Erythroblast (primary cell): ENCODE data around the gene SMDT1.
A peak's percentile ranks its signal among the peaks of the same experiment; 100 is the strongest.

ENCODE experiments used
- DNase-seq, 2 experiments: peaks; one replicate each; lab custom pipeline; 2025; lab: John Stamatoyannopoulos, UW
- GATA1 ChIP-seq: IDR thresholded peaks from 2 replicates; pipeline ENCODE4 v1.6.1; 2011; ENCODE audit warnings: low read depth, mild to moderate bottlenecking, control low read depth, low read length, moderate library complexity
- POLR2A ChIP-seq: IDR thresholded peaks from 2 replicates; pipeline ENCODE4 v1.6.1; 2011; ENCODE audit warnings: mild to moderate bottlenecking, low read length

SMDT1 gene, protein sequence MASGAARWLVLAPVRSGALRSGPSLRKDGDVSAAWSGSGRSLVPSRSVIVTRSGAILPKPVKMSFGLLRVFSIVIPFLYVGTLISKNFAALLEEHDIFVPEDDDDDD

DNA sequence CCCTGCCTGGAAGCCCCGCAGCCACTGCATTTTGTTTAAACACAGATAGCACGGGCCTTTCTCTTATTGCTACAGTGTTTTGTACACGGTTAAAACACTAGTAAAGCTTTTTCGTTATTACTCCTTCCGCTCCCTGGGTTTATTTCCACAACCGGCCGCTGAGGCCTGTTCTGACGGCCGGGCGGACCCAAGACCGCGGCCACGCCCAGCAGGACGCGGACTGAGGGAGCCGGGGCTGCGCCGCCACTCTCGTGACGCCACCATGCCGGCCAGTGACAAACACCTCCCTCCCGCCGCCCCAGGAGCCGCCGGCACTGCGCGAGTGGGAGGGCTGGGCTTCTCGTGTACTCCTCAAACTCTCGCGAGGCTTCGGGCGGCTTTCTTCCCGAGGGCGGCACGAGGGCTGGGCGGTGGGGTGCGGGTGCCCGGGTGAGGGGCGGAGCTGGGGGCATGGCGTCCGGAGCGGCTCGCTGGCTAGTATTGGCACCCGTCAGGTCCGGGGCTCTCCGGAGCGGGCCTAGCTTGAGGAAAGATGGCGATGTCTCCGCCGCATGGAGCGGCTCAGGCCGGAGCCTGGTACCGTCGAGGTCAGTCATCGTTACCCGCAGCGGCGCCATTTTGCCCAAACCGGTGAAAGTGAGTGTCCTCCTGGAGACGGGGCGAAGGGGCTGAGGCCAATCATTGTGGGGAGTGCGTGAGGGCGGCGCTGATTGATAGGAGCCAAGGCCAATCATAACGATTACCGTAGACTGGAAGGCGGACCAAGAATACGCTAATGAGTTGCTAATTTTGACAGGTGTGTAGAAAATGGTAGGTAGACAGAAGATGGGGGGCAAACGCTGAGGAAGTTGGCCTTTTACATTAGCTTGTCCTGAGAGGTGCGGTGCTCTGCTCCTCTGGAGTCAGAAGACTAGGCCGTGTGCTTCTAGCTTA, at the start of gene SMDT1:
SMDT1 (plus strand) TSS at position 382 of the 933 bp plus-strand sequence; CDS start at position 451, 69 bp downstream.
- no peak for TF ChIP-seq GATA1
- peak; percentile 93 for TF ChIP-seq POLR2A
- DNase-seq: peak; percentile 98 to 99

DNA sequence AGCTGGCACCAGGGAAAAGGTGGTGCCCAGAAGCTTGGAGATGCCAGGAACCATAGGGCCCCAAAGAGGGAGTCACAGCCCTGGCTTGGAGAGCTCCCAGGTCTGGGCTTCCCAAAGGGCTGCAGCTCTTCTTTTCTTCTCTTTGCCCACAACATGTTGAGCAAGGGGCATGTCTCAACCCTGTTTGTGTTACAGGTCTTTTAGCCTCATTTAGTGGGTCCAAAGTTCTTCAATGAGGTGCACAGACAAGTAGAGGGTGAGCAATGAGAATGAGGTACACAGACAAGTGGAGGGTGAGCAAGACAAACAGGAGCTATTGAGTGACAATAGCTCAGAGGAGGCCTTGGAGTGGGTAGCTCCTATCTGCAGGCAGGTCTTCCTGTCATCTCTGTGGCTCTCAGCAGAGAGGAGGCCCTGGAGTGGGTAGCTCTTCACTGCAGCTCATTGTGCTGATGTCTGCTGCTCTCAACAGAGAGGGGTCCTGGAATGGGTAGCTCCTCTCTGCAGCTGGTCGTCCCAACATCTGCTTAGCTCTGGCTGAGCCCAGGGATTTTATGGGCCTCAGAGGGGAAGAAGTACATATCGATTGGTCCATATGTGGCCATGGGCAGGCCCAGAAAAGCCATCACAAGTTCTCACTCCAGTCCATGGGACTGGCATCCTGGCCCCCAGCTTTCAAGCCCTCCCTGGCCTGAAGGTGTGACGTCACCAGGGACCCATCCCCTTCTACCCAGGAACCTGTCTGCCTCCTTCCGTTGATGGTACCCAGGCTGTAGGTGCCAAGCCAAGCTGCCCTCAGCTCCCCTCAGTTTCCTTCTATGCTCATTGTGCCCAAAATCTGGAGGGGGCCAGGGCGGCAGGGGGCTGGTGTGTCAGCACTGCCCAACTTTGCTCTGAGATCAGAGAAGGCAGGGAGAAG, 46.0 kb upstream of the SMDT1 start:
- TF ChIP-seq POLR2A (no peak), GATA1 (no peak)

DNA sequence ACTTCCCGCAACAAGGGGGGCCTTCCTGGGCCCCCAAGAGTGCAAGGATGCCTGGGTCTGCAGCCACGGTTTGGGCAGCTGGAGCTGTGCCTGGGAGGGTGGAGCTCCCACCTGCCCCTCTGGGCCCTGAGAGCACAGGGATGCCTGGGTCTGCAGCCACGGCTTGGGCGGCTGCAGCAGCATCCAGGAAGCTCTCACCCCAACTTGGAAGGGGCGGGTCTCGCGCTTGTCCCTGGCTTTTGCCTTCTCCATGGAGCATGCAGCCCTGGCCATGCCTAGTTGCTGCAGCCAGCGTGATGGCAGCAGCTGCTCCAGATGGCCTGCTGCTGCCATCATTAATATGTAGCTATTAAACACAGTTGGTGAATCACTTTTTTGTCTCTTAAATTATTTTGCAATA, 44.2 kb upstream of the SMDT1 start:
- DNase-seq: no peak

More for the DNA sequence above, 46.0 kb upstream of the SMDT1 start:
- DNase-seq: peak in 1 of 2 experiments; percentile 6

DNA sequence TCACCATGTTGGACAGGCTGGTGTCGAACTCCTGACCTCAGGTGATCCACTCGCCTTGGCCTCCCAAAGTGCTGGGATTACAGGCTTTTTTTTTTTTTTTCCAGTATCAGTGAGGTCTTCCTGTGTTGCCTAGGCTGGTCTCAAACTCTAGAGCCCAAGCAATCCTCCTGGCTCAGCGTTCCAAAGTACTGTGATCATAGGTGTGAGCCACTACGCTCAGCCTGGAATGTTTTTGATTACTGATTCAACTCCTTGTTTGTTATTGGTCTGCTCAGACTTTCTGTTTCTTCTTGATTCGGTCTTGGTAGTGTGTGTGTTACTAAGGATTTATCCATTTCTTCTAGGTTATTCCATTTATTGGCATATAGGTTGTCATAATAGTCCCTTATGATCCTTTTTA, 40.2 kb upstream of the SMDT1 start:
- DNase-seq: no peak
- no peak for TF ChIP-seq GATA1
- TF ChIP-seq POLR2A: no peak

More for the DNA sequence above, 44.2 kb upstream of the SMDT1 start:
- no peak for TF ChIP-seq GATA1
- TF ChIP-seq POLR2A: no peak

DNA sequence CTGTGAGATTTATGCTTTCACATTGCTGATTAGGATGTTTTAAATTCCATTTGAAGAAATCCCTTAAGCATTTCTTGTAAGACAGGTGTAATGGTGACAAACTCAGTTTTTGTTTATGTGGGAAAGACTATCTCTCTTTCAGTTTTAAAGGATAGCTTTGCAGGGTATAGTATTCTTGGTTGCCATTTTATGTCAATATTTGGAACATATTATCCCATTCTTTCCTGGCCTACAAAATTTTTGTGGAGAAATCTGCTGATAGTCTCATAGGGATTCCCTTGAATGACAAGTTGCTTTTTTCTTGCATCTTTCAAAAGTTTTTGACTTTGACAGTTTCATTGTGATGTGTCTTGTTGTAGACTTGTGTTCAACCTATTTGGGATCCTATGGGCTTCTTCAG, 37.7 kb upstream of the SMDT1 start:
- no peak for DNase-seq
- TF ChIP-seq POLR2A (no peak), GATA1 (no peak)

DNA sequence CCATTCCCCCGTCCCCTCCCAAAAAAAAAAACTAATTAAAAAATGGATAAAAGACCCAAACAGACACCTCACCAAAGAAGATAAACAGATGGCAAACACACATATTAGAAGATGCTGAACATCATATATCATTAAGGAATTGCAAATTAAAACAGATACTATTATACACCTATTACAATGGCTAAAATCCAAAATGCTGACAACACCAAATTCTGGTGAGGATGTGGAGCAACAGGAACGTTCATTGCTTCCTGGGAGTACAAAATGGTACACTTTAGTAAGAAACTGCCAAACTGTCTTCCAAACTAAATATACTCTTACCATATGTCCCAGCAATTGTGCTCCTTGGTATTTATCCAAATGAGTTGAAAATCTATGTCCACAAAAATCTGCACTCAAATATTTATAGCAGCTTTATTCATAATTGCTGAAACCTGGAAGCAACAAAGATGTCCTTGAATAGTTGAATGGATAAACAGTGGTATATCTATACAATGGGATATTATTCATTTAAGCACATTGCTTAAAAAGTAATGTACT, 28.8 kb upstream of the SMDT1 start:
- no peak for DNase-seq
- no peak for TF ChIP-seq POLR2A
- TF ChIP-seq GATA1: no peak

DNA sequence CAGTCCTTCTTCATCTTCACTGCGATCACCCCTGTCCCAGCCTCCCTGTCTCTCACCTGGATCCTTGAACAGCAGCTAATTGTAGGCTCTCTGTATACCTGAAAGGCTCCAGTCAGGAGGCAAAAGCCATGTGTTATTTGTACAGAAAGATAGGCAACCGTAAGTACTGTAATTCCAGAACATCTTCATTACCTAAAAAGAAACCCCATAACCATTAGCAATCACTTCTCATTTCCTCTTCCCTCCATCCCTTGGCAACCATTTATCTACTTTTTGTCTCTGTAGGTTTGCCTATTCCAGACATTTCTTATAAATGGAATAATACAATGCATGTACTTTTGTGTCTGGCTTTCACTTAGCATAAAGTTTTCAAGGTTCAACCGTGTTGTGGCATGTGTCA, 26.7 kb upstream of the SMDT1 start:
- TF ChIP-seq GATA1 (no peak), POLR2A (no peak)
- DNase-seq: no peak

DNA sequence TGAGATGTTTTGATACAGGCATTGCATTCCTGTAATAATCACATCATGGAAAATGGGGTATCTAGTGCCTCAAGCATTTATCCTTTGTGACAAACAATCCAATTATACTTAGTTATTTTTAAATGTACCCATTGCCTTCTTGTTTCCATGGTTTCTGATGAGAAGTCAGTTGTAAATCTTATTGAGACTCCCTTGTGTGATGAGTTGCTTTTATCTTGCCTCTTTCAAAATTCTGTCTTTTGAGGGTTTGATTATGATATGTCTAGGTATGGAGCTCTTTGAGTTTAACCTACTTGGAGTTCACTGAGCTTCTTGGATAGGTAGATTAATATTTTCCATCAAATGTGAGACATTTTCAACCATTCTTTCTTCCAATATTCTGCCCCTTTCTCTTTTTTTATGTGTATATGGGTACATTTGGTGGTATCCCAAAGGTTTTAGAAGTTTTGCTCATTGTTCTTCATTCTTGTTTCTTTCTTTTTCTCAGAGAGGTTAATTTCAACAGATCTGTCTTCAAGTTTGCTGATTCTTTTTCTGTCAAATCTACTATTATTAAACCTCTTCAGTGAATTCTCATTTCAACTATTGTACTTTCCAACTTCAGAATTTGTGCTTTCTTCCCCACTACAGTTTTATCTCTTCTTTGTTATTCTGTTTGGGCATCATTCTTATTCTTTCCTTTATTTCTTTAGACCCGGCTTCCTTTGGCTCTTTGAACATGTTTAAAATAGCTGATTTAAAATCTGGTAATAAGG, 22.6 kb upstream of the SMDT1 start:
- DNase-seq: no peak
- no peak for TF ChIP-seq POLR2A

DNA sequence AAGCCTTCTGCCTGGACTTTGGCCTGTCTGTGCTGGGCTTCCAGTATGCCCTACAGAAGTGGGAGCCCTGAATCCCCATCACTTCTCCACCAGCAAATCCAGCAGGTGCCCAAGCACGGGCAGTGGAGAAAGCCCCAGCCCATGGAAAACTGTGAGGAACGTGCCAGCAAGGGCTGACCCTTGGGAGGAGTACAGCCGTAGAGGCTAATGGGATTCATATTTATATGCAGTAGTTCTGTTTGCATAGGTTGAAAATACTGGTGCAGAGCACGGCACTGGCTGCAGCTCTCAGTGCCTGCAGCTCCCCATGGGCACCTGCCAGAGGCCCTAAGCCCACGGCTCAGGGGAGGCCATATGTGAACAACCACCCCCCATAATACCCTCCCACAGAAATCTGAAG, 19.0 kb upstream of the SMDT1 start:
- DNase-seq: no peak
- no peak for TF ChIP-seq POLR2A
- TF ChIP-seq GATA1: no peak

DNA sequence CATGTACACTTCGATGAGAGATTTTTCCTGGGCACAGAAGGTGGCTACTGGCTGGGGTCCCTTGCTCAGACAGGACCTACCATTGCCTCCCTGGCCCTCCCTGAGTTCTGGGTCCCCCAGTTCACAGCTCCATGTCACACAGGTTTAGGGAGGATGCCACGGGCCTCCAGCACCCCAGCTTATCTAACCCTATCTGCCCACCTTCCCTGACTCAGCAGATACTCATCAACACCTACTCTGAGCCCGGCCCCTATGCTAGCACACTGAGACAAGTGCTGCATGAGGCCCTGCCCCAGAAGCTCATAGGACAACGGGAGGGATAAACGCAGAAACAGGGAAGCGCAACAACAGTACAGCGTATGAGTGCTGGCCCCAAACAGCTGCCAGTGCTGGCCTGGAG, 18.5 kb upstream of the SMDT1 start:
- TF ChIP-seq POLR2A: no peak
- TF ChIP-seq GATA1: no peak

DNA sequence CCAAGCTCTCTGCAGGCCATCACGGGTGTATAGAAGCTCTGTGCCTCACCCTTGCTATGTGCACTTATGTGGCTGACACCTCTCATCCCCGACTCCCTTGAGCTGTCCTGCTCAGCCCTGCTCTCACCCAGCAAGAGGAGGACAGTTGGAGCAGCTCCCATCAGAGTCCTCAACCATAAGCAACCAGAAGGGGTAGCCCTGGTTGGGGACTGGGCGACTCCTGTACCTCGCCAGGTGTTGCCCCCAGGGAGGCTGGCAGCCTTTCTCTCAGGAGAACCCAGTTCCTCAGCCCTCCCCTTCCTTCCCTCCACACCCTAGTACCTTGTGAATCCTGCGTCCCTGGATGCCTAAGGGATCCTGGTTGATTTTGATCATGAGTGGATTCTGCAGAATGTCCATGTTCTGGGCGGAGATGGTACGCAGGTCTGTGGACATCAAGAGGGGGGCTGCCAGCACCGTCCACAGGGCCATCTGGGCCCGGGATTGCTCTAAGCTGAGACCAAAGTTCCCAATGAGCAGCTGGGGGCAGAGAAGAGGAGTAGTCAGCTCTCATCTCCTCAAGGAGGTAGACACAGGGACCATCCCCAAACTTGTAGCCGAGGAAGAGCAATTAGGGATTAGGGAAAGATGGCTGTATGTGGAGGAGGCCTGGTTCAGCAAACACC, 16.9 kb upstream of the SMDT1 start:
- no peak for TF ChIP-seq POLR2A
- TF ChIP-seq GATA1: no peak
- no peak for DNase-seq

More for the DNA sequence above, 18.5 kb upstream of the SMDT1 start:
- DNase-seq: no peak

DNA sequence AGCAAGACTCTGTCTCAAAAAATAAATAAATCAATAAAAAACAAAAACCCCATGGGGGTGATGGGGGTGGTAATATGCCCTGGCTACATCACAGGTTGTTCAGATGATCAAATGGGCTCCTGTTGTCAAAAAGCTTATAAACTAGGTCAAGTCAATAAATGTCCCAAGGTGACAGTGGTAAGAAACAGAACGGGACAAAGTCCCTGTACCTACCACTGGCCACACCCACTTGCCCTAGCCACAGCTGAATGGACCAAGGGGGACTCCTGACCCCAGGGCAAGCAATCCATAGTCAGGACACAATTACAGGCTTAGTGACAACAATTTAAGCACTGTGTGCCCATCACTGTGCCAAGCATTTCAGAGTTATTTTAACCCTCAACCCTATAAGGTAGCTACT, 14.9 kb upstream of the SMDT1 start:
- DNase-seq: no peak

More for the DNA sequence above, 14.9 kb upstream of the SMDT1 start:
- TF ChIP-seq POLR2A: no peak
